Measurements from ENCODE around the gene GAN. TPM values are rescaled to one million over a fixed set of nuclear protein-coding genes. Genes with fewer than 3 reads are reported as not detected.

GAN gene
- polyA plus RNA-seq, 1 donor = 2.7 TPM

GRCh38 chr16:81349608-81350305 lies 35.0 kb downstream of the GAN start:
- Histone ChIP-seq H3K9me3 (ENCODE audit: control insufficient read depth, low read depth, low read length) (peaks cover 9% of the 10 kb centered on the region), H3K36me3 (ENCODE audit: control insufficient read depth, insufficient read depth, low read length) (peaks cover 14% of the 10 kb centered on the region), H3K4me3 (ENCODE audit: low read length) (no peak overlapping the region), H3K27me3 (ENCODE audit: control insufficient read depth, insufficient read depth, low read length) (no peaks in the 10 kb centered on the region), H3K27ac (ENCODE audit: low read length) (no peak overlapping the region), H3K4me1 (ENCODE audit: control insufficient read depth, insufficient read depth, low read length) (no peaks in the 10 kb centered on the region)
- WGBS (ENCODE audit: insufficient coverage, low lambda C conversion rate) = 100% methylated on average over 4 of the region's 4 CpGs
- DNase-seq = no peak

GRCh38 chr16:81350306-81350615 lies 35.5 kb downstream of the GAN start:
- peaks cover 9% of the 10 kb centered on the region for H3K9me3 ChIP-seq (ENCODE audit: control insufficient read depth, low read depth, low read length)
- H3K27ac ChIP-seq (ENCODE audit: low read length) = no peak overlapping the region
- DNase-seq = no peak
- peaks cover 14% of the 10 kb centered on the region for H3K36me3 ChIP-seq (ENCODE audit: control insufficient read depth, insufficient read depth, low read length)
- no peaks in the 10 kb centered on the region for H3K27me3 ChIP-seq (ENCODE audit: control insufficient read depth, insufficient read depth, low read length)
- H3K4me3 ChIP-seq (ENCODE audit: low read length) = no peak overlapping the region
- WGBS (ENCODE audit: insufficient coverage, low lambda C conversion rate) = no CpG with 5 or more reads among the region's 4 CpGs
- H3K4me1 ChIP-seq (ENCODE audit: control insufficient read depth, insufficient read depth, low read length) = no peaks in the 10 kb centered on the region

- no peaks in the 10 kb centered on the region for H3K9me3 ChIP-seq (ENCODE audit: control insufficient read depth, low read depth, low read length)
- no peak overlapping the region for H3K4me3 ChIP-seq (ENCODE audit: low read length)
- no CpG with 5 or more reads among the region's 3 CpGs for WGBS (ENCODE audit: insufficient coverage, low lambda C conversion rate)
- H3K27me3 ChIP-seq (ENCODE audit: control insufficient read depth, insufficient read depth, low read length) = no peaks in the 10 kb centered on the region
- DNase-seq = no peak
- H3K4me1 ChIP-seq (ENCODE audit: control insufficient read depth, insufficient read depth, low read length) = no peaks in the 10 kb centered on the region
- no peak overlapping the region for H3K27ac ChIP-seq (ENCODE audit: low read length)
- peaks cover 22% of the 10 kb centered on the region for H3K36me3 ChIP-seq (ENCODE audit: control insufficient read depth, insufficient read depth, low read length)
Observed at GRCh38 chr16:81353895-81354294, 39.1 kb downstream of the GAN start.

- no peak overlapping the region for H3K27ac ChIP-seq (ENCODE audit: low read length)
- H3K4me3 ChIP-seq (ENCODE audit: low read length) = no peak overlapping the region
- H3K9me3 ChIP-seq (ENCODE audit: control insufficient read depth, low read depth, low read length) = no peaks in the 10 kb centered on the region
- no peaks in the 10 kb centered on the region for H3K4me1 ChIP-seq (ENCODE audit: control insufficient read depth, insufficient read depth, low read length)
- DNase-seq = no peak
- WGBS (ENCODE audit: insufficient coverage, low lambda C conversion rate) = 79% methylated on average over 2 of the region's 9 CpGs
- H3K27me3 ChIP-seq (ENCODE audit: control insufficient read depth, insufficient read depth, low read length) = no peaks in the 10 kb centered on the region
- H3K36me3 ChIP-seq (ENCODE audit: control insufficient read depth, insufficient read depth, low read length) = peaks cover 24% of the 10 kb centered on the region
Observed at GRCh38 chr16:81357711-81358260, 43.0 kb downstream of the GAN start.

- DNase-seq = no peak
- no peak overlapping the region for H3K4me3 ChIP-seq (ENCODE audit: low read length)
- H3K27me3 ChIP-seq (ENCODE audit: control insufficient read depth, insufficient read depth, low read length) = no peaks in the 10 kb centered on the region
- no CpG with 5 or more reads among the region's 1 CpG for WGBS (ENCODE audit: insufficient coverage, low lambda C conversion rate)
- H3K36me3 ChIP-seq (ENCODE audit: control insufficient read depth, insufficient read depth, low read length) = peaks cover 30% of the 10 kb centered on the region
- H3K4me1 ChIP-seq (ENCODE audit: control insufficient read depth, insufficient read depth, low read length) = no peaks in the 10 kb centered on the region
- H3K9me3 ChIP-seq (ENCODE audit: control insufficient read depth, low read depth, low read length) = no peaks in the 10 kb centered on the region
- H3K27ac ChIP-seq (ENCODE audit: low read length) = no peak overlapping the region
Observed at GRCh38 chr16:81358860-81359259, 44.1 kb downstream of the GAN start.

GRCh38 chr16:81360135-81360534 lies 45.4 kb downstream of the GAN start:
- WGBS (ENCODE audit: insufficient coverage, low lambda C conversion rate) = 100% methylated on average over 2 of the region's 2 CpGs
- H3K36me3 ChIP-seq (ENCODE audit: control insufficient read depth, insufficient read depth, low read length) = peaks cover 35% of the 10 kb centered on the region

GRCh38 chr16:81365731-81366130 lies 51.0 kb downstream of the GAN start:
- Histone ChIP-seq H3K36me3 (ENCODE audit: control insufficient read depth, insufficient read depth, low read length) (peaks cover 52% of the 10 kb centered on the region), H3K4me1 (ENCODE audit: control insufficient read depth, insufficient read depth, low read length) (no peaks in the 10 kb centered on the region), H3K27ac (ENCODE audit: low read length) (no peak overlapping the region), H3K27me3 (ENCODE audit: control insufficient read depth, insufficient read depth, low read length) (no peaks in the 10 kb centered on the region), H3K9me3 (ENCODE audit: control insufficient read depth, low read depth, low read length) (no peaks in the 10 kb centered on the region), H3K4me3 (ENCODE audit: low read length) (no peak overlapping the region)
- no peak for DNase-seq
- 86% methylated on average over 2 of the region's 3 CpGs for WGBS (ENCODE audit: insufficient coverage, low lambda C conversion rate)

More at GRCh38 chr16:81360135-81360534, 45.4 kb downstream of the GAN start:
- Histone ChIP-seq H3K4me1 (ENCODE audit: control insufficient read depth, insufficient read depth, low read length) (no peaks in the 10 kb centered on the region), H3K27ac (ENCODE audit: low read length) (no peak overlapping the region), H3K4me3 (ENCODE audit: low read length) (no peak overlapping the region), H3K9me3 (ENCODE audit: control insufficient read depth, low read depth, low read length) (no peaks in the 10 kb centered on the region), H3K27me3 (ENCODE audit: control insufficient read depth, insufficient read depth, low read length) (no peaks in the 10 kb centered on the region)
- no peak for DNase-seq

- Histone ChIP-seq H3K36me3 (ENCODE audit: control insufficient read depth, insufficient read depth, low read length) (peaks cover 54% of the 10 kb centered on the region), H3K27ac (ENCODE audit: low read length) (no peak overlapping the region), H3K9me3 (ENCODE audit: control insufficient read depth, low read depth, low read length) (no peaks in the 10 kb centered on the region), H3K4me3 (ENCODE audit: low read length) (no peak overlapping the region), H3K27me3 (ENCODE audit: control insufficient read depth, insufficient read depth, low read length) (no peaks in the 10 kb centered on the region), H3K4me1 (ENCODE audit: control insufficient read depth, insufficient read depth, low read length) (no peaks in the 10 kb centered on the region)
- WGBS (ENCODE audit: insufficient coverage, low lambda C conversion rate) = 60% methylated on average over 1 of the region's 12 CpGs
- DNase-seq = peak; percentile 21 to 40
Observed at GRCh38 chr16:81366316-81366932, 51.7 kb downstream of the GAN start.

- 96% methylated on average over 5 of the region's 6 CpGs for WGBS (ENCODE audit: insufficient coverage, low lambda C conversion rate)
- no peak for DNase-seq
- no peak overlapping the region for H3K4me3 ChIP-seq (ENCODE audit: low read length)
- H3K27ac ChIP-seq (ENCODE audit: low read length) = no peak overlapping the region
- H3K9me3 ChIP-seq (ENCODE audit: control insufficient read depth, low read depth, low read length) = no peaks in the 10 kb centered on the region
- no peaks in the 10 kb centered on the region for H3K4me1 ChIP-seq (ENCODE audit: control insufficient read depth, insufficient read depth, low read length)
- no peaks in the 10 kb centered on the region for H3K27me3 ChIP-seq (ENCODE audit: control insufficient read depth, insufficient read depth, low read length)
- peaks cover 52% of the 10 kb centered on the region for H3K36me3 ChIP-seq (ENCODE audit: control insufficient read depth, insufficient read depth, low read length)
Observed at GRCh38 chr16:81367821-81368220, 53.1 kb downstream of the GAN start.

- Histone ChIP-seq H3K27ac (ENCODE audit: low read length) (no peak overlapping the region), H3K4me3 (ENCODE audit: low read length) (no peak overlapping the region), H3K4me1 (ENCODE audit: control insufficient read depth, insufficient read depth, low read length) (no peaks in the 10 kb centered on the region), H3K27me3 (ENCODE audit: control insufficient read depth, insufficient read depth, low read length) (no peaks in the 10 kb centered on the region), H3K9me3 (ENCODE audit: control insufficient read depth, low read depth, low read length) (no peaks in the 10 kb centered on the region), H3K36me3 (ENCODE audit: control insufficient read depth, insufficient read depth, low read length) (peaks cover 40% of the 10 kb centered on the region)
- WGBS (ENCODE audit: insufficient coverage, low lambda C conversion rate) = no CpG with 5 or more reads among the region's 4 CpGs
- DNase-seq = no peak
Observed at GRCh38 chr16:81369888-81370504, 55.2 kb downstream of the GAN start.
